ENCODE results near the gene TMEM255B.

- no peak for TF ChIP-seq CTCF (IDR thresholded peaks at IDR 0.05)
- TF ChIP-seq EZH2 (IDR thresholded peaks at IDR 0.05), result no peak
These were observed 18.6 kb downstream of the TMEM255B start for GRCh38 chr13:113777311-113778260.

Data from neural progenitor cell (in vitro differentiated cells).